ENCODE measurements around the gene ESRP2.

DNA sequence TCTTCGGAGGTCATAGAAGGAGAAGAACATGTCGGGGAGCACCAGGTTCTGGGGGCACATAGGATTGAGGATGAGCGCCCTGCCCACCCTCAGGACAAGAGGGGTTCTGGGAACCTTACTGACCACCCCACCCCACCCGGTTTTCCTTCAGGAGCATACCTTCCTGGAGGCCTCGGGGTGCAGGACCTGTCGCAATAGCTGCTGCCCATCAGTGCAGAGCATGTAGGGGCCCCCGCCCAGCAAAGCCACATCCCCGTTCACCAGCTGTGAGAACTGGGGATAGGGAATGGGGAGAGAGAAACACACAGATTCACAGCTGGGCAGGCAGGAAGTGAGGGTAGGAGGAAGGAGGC is 2.1 kb downstream of the ESRP2 start:
- TF ChIP-seq POLR2A (IDR thresholded peaks at IDR 0.05) = no peak
- TF ChIP-seq, protein P1, sequence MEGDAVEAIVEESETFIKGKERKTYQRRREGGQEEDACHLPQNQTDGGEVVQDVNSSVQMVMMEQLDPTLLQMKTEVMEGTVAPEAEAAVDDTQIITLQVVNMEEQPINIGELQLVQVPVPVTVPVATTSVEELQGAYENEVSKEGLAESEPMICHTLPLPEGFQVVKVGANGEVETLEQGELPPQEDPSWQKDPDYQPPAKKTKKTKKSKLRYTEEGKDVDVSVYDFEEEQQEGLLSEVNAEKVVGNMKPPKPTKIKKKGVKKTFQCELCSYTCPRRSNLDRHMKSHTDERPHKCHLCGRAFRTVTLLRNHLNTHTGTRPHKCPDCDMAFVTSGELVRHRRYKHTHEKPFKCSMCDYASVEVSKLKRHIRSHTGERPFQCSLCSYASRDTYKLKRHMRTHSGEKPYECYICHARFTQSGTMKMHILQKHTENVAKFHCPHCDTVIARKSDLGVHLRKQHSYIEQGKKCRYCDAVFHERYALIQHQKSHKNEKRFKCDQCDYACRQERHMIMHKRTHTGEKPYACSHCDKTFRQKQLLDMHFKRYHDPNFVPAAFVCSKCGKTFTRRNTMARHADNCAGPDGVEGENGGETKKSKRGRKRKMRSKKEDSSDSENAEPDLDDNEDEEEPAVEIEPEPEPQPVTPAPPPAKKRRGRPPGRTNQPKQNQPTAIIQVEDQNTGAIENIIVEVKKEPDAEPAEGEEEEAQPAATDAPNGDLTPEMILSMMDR (IDR thresholded peaks at IDR 0.05) = no peak
